BJ (cell line): Measurements from ENCODE around the gene HP. TPM values are rescaled to one million over a fixed set of nuclear protein-coding genes. Genes with fewer than 3 reads are reported as not detected.
"Not testable (repeated sequence)": the region's sequence is repeated elsewhere in the genome, so short reads cannot be mapped to it uniquely, and the experiment has no call there.

Experiments used
- CTCF ChIA-PET: fragments of 350-600 bp; formaldehyde crosslinking; extraction: SDS; loops from one replicate; lab custom pipeline; 2021; ENCODE audit warnings: antibody characterized with exemption, inconsistent platforms; lab: Yijun Ruan, JAX
- POLR2A ChIA-PET: fragments of 300-600 bp; sonication (Branson Sonifier 250); formaldehyde crosslinking; extraction: SDS; loops from one replicate; lab custom pipeline; 2021; ENCODE audit warnings: antibody characterized with exemption; lab: Charles Lee
- DNase-seq: peaks from one replicate; pipeline ENCODE4 v3.0.0-alpha.2; 2011; ENCODE audit warnings: low read depth
- H3K27me3 ChIP-seq: 2 replicates; pipeline ENCODE4 v1.6.0; 2011; ENCODE audit warnings: low read length; ENCODE audit not compliant: control insufficient read depth, insufficient read depth
- H3K36me3 ChIP-seq: 2 replicates; pipeline ENCODE4 v1.5.1; 2011; ENCODE audit warnings: low read length; ENCODE audit not compliant: control insufficient read depth, insufficient read depth
- H3K4me3 ChIP-seq: 2 replicates; pipeline ENCODE4 v1.5.1; 2011; ENCODE audit warnings: low read depth, mild to moderate bottlenecking, control low read depth, low read length
- CTCF ChIP-seq: IDR thresholded peaks from 2 replicates; pipeline ENCODE4 v1.5.1; 2011; ENCODE audit warnings: low read depth, mild to moderate bottlenecking, control low read depth, inconsistent platforms, low read length, moderate library complexity; ENCODE audit not compliant: insufficient read depth
- polyA plus RNA-seq: library from polyadenylated mRNA; depleted of rRNA; stranded (reverse); fragments of >200 nt; gene quantifications from 2 replicates; pipeline ENCODE4 v1.2.3, GENCODE V29; 2011

The HP gene
- polyA plus RNA-seq, 1 experiment: not detected

GRCh38 chr16:72073560-72074230, 19.4 kb downstream of the HP start:
- no peak for DNase-seq
- H3K36me3 ChIP-seq: no peaks in the 10 kb centered on the region
- H3K27me3 ChIP-seq: no peaks in the 10 kb centered on the region
- ChIA-PET POLR2A (no interaction called here), CTCF (interaction anchor here (0.8 kb wide), 1 partner anchor 1961 kb away, joined by 3 read pairs; no protein-coding TSS in a partner anchor)
- TF ChIP-seq CTCF: no peak
- no peak overlapping the region for H3K4me3 ChIP-seq

GRCh38 chr16:72075067-72075466, 20.8 kb downstream of the HP start:
- H3K36me3 ChIP-seq, POLR2A ChIA-PET, H3K4me3 ChIP-seq, H3K27me3 ChIP-seq, DNase-seq, CTCF ChIA-PET: not testable (repeated sequence)

GRCh38 chr16:72076991-72077706, 22.8 kb downstream of the HP start:
- H3K36me3 ChIP-seq, H3K27me3 ChIP-seq, POLR2A ChIA-PET, DNase-seq, H3K4me3 ChIP-seq: not testable (repeated sequence)
- CTCF ChIA-PET: interaction anchor here (1.5 kb wide), 1 partner anchor 10 kb away, joined by 5 read pairs; no protein-coding TSS in a partner anchor

GRCh38 chr16:72083778-72084404, 29.6 kb downstream of the HP start:
- no peak for TF ChIP-seq CTCF
- H3K4me3 ChIP-seq: no peak overlapping the region
- CTCF ChIA-PET: no interaction called here
- POLR2A ChIA-PET: no interaction called here
- no peaks in the 10 kb centered on the region for H3K27me3 ChIP-seq
- DNase-seq: no peak
- peaks cover 6% of the 10 kb centered on the region for H3K36me3 ChIP-seq

- no peak for TF ChIP-seq CTCF
- Histone ChIP-seq H3K4me3 (no peak overlapping the region), H3K36me3 (peaks cover 6% of the 10 kb centered on the region), H3K27me3 (no peaks in the 10 kb centered on the region)
- DNase-seq: no peak
- ChIA-PET POLR2A (no interaction called here), CTCF (interaction anchor here (0.6 to 1.0 kb wide), 2 partner anchors 18 to 1372 kb away, joined by 3 to 4 read pairs; no protein-coding TSS in a partner anchor)
Measured at GRCh38 chr16:72084445-72084844, 30.1 kb downstream of the HP start.

- no peak for TF ChIP-seq CTCF
- DNase-seq: no peak
- ChIA-PET POLR2A (no interaction called here), CTCF (interaction anchor here (0.6 to 1.0 kb wide), 2 partner anchors 18 to 1372 kb away, joined by 3 to 4 read pairs; no protein-coding TSS in a partner anchor)
- no peaks in the 10 kb centered on the region for H3K27me3 ChIP-seq
- H3K36me3 ChIP-seq: peaks cover 9% of the 10 kb centered on the region
- no peak overlapping the region for H3K4me3 ChIP-seq
Measured at GRCh38 chr16:72085002-72085401, 30.7 kb downstream of the HP start.
